GM12875 (cell line): Measurements from ENCODE around the gene EHBP1.
A peak's percentile ranks its signal among the peaks of the same experiment; 100 is the strongest.

Experiments used
- H3K4me3 ChIP-seq: one replicate; pipeline ENCODE4 v1.5.1; 2011; ENCODE audit warnings: low read depth, low read length, control low read depth
- TF ChIP-seq, protein P1 (sequence below): IDR thresholded peaks from 2 replicates; pipeline ENCODE4 v1.5.1; 2011; ENCODE audit warnings: low read depth, mild to moderate bottlenecking, control low read depth, inconsistent platforms, low read length, moderate library complexity, borderline replicate concordance; ENCODE audit not compliant: insufficient read depth

Gene EHBP1

GRCh38 chr2:63023444-63023843 is 317.9 kb downstream of the EHBP1 start:
- no peak overlapping the region for H3K4me3 ChIP-seq
- TF ChIP-seq, protein P1, sequence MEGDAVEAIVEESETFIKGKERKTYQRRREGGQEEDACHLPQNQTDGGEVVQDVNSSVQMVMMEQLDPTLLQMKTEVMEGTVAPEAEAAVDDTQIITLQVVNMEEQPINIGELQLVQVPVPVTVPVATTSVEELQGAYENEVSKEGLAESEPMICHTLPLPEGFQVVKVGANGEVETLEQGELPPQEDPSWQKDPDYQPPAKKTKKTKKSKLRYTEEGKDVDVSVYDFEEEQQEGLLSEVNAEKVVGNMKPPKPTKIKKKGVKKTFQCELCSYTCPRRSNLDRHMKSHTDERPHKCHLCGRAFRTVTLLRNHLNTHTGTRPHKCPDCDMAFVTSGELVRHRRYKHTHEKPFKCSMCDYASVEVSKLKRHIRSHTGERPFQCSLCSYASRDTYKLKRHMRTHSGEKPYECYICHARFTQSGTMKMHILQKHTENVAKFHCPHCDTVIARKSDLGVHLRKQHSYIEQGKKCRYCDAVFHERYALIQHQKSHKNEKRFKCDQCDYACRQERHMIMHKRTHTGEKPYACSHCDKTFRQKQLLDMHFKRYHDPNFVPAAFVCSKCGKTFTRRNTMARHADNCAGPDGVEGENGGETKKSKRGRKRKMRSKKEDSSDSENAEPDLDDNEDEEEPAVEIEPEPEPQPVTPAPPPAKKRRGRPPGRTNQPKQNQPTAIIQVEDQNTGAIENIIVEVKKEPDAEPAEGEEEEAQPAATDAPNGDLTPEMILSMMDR: 0 out of 2 replicates have a peak, but pooled peaks have one; percentile 19

GRCh38 chr2:63027220-63027619 is 321.7 kb downstream of the EHBP1 start:
- TF ChIP-seq, protein P1: no peak

GRCh38 chr2:63029058-63029457 is 323.5 kb downstream of the EHBP1 start:
- H3K4me3 ChIP-seq: no peak overlapping the region
- TF ChIP-seq, protein P1: no peak

More at GRCh38 chr2:63027220-63027619, 321.7 kb downstream of the EHBP1 start:
- no peak overlapping the region for H3K4me3 ChIP-seq

- TF ChIP-seq, protein P1: no peak
- H3K4me3 ChIP-seq: no peak overlapping the region
Observed at GRCh38 chr2:63034526-63034925, 329.0 kb downstream of the EHBP1 start.

GRCh38 chr2:63035169-63035568 is 329.7 kb downstream of the EHBP1 start:
- no peak overlapping the region for H3K4me3 ChIP-seq
- TF ChIP-seq, protein P1: no peak

GRCh38 chr2:63035660-63036059 is 330.1 kb downstream of the EHBP1 start:
- TF ChIP-seq, protein P1: no peak
- H3K4me3 ChIP-seq: no peak overlapping the region

DNA sequence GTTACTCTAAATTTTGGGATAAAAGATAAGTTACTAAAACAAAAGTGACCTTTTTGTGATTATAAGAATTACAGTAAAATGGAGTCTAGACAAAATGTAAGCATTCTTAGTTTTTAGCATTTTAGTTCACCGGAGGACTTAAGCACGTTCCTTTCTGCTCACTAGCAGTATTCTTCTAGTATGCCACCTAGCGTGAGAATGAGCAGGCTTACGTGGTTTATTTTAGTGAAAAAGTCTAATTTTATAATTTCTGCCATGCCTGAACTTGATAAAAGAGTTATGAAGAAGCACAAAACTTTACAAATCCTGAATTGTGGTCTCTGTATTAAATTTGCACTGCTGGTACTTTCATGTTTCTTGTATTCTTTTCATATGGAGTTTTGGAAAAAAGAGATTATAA is 332.5 kb downstream of the EHBP1 start:
- TF ChIP-seq, protein P1: no peak
- no peak overlapping the region for H3K4me3 ChIP-seq
